NCI-H446 treated with DMSO at 0.1 percent for 48 hours (cell line): ENCODE measurements around the gene NDUFA6.
A peak's percentile ranks its signal among the peaks of the same experiment; 100 is the strongest.
"Not testable (repeated sequence)": the region's sequence is repeated elsewhere in the genome, so short reads cannot be mapped to it uniquely, and the experiment has no call there.

ENCODE experiments used
- DNase-seq: peaks from one replicate; lab custom pipeline; 2025; lab: John Stamatoyannopoulos, UW

The NDUFA6 gene

DNA sequence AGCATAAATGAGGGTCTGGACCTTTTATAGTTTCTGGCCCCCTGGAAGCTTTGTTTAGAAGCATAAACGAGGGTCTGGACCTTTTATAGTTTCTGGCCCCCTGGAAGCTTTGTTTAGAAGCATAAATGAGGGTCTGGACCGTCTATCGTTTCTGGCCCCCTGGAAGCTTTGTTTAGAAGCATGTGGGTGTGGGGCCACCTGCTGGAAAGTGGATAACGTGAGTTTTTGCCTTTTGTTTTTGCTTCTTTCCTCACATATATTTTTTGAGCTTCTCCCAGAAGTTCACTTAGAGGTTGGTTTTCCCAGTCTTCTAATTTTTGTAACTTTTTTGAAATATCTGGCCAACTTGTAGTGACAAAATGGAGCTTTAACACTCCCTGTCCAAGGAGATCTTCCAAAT lies 22.2 kb upstream of the NDUFA6 start:
- not testable (repeated sequence) for DNase-seq

DNA sequence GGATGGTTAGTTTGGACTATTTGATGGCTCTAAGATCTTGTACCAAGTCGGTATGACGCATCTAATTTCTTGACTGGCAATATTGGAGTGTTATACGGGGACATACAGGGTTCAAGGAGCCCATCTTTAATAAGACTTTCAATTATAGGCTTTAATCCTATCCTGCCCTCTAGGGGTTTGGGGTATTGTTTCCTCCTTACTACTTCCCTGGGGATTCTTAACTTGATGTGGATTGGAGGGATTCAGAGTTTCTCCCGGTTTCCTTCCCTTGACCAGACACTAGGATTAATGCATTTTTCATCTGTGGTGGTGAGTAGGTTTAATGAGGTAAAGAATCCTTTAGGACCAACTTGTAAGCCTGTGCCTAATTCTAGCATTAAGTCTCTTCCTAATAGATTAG lies 21.2 kb upstream of the NDUFA6 start:
- no peak for DNase-seq

DNA sequence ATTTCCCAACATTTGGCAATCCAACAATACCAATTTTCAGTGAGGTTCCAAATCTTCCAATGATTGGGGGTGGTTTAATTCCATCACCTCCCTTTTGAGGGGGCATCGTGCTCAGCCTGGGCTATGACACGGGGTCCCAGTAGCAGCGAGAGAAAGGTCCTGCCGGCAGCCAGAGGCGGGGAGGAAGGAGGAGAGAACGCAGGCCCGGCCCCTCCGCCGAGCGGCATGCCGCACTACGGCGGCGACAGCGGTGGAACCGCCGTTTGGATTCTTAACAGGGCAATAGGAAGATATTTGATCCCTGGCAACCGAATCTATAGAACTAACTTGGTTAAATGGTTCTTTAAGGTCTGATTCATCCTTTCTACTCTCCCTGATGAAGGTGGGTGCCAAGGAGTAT lies 18.3 kb upstream of the NDUFA6 start:
- DNase-seq = no peak

DNA sequence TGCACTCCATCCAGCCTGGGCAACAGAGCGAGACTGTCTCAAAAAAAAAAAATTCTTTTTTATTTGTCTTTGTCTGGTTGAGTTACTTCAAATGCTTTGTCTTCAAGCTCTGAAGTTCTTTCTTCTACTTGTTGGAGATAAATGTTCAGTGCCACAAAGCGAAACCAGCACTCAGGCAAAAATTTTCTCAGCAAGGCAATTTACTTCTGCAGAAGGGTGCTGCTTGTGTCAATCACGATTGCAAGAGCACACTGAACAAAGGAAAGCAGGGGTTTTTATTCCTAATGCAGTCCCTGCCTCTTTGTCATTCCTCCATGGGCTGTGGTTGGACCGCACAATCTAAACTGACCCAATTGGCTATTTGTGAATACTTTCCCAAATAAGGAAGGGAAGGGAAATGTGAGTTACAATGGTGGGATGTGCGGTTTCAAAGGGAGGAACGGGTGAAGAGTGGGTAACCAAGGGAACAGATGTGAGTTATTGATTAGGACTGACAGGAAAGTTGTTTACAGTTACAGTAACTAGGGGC lies 13.8 kb upstream of the NDUFA6 start:
- DNase-seq = not testable (repeated sequence)

DNA sequence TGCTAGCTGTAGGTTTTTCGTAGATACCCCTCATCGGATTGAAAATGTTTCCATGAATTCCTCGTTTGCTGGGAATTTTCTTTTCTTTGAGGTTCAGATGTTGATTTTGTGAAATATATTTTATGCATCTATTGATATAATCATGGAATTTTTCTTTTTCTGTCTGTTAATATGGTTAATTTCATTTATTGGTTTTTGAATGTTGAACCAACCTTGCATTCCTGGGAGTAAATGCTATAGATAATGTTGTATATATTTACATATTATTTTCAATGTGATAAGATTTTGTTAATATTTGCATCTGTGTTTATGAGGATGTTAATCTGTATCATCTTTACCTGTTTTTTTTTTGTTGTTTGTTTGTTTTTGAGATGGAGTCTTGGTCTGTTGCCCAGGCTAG lies 10.6 kb upstream of the NDUFA6 start:
- no peak for DNase-seq

DNA sequence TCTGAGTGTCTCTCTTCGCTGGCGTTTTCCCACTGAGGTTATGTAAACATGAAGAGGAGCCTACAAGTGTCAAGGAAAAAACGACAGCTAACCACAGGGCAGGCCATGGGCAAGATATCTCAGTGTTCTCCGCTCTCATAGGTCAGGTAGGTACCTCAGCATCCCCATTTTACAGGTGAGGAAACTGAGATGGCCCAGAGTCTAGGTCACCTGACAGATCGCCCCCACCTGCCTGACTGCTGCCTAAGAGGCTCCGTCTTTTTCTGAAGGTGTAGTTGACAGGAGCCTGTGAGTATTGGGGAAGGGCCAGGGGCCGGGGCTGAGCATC lies 847 bp upstream of the NDUFA6 start:
- DNase-seq = no peak

DNA sequence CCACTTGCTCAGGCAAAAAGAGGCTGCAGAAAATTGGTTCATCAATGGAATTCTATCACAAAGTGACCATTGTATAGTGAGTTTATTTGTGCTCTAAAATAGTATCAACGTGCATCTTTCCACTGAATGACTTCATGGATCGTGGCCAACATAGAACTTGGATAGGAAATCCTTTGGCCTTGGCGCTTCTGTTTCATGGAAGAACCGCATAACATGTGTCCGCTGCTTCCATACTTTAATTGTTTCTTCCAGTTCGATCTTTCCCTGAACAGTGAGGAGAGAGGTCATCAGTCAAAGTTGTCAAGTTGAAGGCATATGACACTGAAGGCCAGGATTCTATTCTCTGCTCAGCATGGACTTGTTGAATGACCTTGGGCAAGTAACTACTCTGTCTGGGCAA lies 4.5 kb downstream of the NDUFA6 start:
- DNase-seq = no peak

DNA sequence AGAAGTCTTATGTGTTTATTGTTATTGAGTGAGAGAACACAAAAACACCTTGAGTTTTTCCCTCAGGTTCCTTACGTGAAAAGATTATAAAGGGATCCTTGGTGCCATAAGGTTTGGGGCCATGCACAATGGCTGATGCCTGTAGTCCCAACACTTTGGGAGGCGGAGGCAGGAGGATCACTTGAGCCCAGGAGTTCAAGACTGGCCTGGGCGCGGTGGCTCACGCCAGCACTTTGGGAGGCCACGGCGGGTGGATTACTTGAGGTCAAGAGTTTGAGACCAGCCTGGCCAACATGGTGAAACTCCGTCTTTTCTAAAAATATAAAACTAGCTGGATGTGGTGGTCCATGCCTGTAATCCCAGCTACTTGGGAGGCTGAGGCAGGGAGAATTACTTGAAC lies 5.7 kb downstream of the NDUFA6 start:
- no peak for DNase-seq

DNA sequence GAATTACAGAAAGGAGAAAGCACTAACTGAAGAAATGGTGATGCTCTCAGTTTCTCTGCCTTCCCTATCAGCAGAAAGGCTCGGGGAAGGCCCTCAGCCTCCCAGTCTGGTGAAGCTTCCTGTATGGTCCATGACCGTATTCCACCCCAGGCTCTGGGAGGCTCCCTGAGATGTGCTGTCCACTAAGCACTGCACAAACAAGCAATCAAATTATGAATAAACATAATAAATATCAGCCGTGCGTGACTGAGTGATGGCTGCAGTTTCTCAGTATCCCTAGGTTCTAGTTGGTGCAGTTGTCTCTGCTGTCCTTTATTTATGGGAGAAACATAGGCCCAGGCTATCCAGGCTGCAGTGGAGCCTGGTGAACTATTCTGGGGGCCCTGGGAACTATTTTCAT lies 7.5 kb downstream of the NDUFA6 start:
- no peak for DNase-seq

DNA sequence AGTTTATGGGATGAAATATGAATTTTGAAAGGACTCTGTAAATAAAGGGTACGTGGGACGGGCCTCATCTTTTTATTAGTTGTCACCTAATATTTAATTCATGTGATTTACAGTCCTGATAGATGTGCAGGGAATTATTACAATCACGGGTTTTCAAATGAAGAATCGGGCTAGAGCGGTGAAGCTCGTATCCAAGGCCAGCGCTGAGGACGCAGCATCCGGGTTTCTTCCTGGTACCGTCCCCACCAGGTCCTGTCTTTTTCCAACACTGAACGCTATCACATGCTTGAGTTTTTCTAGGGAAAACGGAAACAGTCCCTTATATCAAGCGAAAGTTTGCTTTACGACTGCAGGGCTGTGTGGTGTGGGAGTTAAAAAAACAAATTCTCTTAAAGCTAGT lies 10.3 kb downstream of the NDUFA6 start:
- no peak for DNase-seq

DNA sequence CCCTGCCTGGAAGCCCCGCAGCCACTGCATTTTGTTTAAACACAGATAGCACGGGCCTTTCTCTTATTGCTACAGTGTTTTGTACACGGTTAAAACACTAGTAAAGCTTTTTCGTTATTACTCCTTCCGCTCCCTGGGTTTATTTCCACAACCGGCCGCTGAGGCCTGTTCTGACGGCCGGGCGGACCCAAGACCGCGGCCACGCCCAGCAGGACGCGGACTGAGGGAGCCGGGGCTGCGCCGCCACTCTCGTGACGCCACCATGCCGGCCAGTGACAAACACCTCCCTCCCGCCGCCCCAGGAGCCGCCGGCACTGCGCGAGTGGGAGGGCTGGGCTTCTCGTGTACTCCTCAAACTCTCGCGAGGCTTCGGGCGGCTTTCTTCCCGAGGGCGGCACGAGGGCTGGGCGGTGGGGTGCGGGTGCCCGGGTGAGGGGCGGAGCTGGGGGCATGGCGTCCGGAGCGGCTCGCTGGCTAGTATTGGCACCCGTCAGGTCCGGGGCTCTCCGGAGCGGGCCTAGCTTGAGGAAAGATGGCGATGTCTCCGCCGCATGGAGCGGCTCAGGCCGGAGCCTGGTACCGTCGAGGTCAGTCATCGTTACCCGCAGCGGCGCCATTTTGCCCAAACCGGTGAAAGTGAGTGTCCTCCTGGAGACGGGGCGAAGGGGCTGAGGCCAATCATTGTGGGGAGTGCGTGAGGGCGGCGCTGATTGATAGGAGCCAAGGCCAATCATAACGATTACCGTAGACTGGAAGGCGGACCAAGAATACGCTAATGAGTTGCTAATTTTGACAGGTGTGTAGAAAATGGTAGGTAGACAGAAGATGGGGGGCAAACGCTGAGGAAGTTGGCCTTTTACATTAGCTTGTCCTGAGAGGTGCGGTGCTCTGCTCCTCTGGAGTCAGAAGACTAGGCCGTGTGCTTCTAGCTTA lies 11.0 kb downstream of the NDUFA6 start, which contains the start of gene SMDT1:
Gene SMDT1, plus strand, starts transcription at position 382 of the 933 bp plus-strand sequence. Its CDS starts 69 bp downstream, at position 451.
- peak; percentile 94 for DNase-seq

DNA sequence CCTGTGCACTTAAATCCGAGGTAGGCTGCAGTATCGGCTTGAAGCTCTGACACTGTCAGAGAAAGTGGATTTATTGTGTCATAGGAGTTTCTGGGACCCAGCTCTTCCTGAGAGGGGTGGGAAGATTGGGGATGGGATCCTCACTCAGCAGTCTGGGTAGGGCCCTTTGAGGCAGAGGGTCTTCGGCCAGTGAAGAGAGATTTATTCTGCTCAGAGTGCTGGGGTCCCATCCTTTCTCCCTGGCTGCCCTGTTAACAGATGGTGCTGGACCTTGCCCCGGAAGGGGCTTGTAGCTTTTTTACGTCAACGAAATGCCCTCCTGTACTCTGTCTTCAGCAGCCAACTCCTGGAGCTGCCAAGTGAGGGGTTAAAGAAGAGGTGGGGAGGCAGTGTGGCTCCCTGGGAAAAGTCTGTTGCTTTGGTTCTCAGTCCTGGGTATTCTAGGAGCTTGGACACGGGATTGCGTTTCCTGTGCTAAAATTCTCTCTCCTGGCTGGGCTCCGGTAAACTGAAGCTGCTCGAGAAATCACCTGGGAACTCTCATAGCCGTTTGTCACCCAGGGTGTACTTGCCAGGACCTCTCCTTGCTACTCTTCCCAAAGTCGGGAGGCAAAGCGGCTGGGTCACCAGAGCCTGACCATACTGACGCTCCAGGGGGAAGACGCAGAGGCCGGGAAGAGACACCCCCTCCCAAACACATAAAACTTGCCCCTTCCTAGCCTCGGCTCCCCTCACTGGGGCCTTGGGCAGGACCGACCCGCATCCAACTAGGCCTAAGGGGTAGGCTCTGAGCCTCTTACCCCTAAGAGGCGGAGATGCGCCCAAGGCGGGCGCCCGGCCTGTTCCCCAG lies 11.9 kb downstream of the NDUFA6 start:
- no peak for DNase-seq

DNA sequence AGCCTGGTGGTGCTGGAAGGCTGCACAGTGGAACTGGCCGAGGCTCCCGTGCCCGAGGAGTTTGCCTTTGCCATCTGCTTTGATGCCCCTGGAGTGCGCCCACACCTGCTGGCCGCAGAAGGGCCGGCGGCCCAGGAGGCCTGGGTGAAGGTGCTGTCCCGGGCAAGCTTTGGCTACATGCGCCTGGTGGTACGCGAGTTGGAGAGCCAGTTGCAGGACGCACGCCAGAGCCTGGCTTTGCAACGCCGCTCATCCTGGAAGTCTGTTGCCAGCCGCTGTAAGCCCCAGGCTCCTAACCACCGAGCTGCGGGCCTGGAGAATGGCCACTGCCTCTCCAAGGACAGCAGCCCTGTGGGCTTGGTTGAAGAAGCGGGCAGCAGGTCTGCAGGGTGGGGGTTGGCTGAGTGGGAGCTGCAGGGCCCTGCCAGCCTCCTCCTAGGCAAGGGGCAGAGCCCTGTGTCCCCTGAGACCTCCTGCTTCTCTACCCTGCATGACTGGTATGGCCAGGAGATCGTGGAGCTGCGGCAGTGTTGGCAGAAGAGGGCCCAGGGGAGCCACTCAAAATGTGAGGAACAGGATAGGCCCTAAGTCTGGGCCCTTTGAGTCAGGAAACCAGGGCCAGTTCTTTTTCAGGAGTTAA lies 13.0 kb downstream of the NDUFA6 start:
- no peak for DNase-seq

DNA sequence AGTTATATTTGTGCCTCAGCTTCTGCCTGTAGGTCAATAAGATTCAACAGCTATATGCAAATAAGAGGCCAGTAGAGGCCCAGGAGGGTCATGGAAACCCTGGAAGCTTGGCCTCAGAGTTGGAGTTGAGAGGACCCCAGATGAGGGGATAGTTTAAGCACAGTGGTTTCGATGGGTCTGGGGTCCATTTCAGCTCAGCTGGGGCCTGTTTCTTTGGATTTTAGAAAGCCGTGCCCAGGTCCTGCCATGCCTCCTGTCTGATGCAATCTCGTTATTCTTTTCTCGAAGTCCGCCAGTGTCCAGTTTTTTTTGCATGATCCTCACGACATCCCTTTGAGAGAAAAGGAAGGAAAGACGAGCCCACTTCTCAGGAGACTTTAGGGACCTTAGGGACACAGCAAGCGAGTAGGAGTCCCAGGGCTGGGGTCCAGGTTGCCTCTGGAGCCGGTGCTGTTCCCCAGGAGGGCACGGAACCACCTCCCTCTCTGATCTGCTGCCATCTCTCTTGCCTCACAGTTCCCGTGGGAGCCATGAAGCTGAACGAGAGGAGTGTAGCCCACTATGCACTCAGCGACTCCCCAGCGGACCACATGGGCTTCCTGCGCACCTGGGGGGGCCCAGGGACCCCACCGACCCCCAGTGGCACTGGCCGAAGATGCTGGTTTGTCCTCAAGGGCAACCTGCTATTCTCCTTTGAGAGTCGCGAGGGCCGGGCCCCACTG lies 13.6 kb downstream of the NDUFA6 start:
- no peak for DNase-seq

DNA sequence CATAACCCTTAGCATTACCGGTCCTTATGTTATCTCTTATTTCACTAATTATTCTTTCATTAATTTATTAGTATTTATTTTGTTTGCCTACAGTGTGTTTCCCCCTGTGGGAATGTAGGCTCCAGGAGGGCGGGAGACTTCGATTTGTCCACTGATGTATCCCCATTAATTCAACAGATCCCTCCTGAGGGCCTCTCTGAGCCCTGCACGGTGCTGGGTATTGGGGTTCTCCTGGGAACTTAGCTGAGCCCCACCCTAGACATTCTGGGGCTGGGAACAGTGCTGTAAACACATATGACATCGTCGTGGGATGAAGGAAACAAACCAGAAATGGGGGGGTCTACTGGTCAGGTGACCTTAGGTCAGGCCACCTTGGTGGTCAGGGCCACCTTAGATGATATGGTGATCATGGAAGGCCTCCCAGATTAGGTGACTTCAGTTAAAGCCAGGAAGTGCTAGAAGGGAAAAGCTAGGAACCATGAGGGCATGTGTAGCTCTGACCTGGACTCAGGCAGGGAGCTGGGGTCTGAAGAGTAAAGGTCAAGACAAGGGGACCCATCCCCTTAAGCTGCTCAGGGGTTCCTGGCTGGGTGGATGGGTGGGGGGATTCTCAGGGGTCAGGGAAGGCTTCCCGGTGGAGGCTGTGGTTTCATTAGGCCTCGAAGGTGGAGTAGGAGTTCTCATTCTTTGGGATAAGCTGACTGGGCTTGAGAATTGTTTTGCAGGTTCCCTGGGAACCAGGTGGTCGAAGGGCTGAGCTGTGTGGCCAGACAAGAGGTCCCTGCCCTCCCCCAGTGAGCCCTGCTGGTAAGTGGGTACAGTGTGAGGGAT lies 15.5 kb downstream of the NDUFA6 start:
- no peak for DNase-seq

DNA sequence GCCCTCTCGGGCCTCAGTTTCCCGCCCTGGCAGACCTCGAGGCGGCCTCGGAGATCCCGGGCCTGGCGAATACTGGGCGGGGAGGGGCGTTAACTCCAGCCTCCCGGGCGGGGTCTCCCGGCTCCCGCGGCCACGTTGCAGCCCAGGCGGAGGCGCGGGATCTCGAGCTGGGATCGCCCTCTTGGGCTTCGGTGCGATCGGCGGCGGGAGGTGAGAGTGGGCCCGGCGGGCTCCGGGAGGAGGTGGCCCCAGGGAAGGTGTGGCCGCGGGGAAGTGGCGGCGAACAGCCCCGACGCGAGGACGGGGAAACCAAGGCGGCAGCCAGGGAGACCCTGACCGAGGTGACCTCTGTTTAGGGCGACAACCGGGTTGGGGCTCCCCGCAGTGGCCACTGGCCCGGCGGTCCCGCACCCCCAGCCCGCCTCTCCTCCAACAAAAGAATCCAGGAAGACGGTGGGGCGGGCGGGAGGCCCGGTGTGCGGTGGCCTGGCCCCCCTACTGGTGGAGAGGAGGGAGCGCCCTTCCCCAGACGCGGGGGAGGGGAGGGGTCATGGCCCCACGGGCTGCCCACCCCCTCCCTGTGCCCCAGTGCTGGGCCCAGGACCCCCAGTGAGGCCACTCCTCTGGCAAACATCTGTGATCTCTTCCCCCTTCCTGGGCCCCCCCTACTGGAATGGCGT lies 16.3 kb downstream of the NDUFA6 start, which contains the start of gene PHETA2:
Gene PHETA2, plus strand, starts transcription at position 117 of the 680 bp plus-strand sequence. CDS start 3,046 bp downstream, outside the sequence.
- no peak for DNase-seq

DNA sequence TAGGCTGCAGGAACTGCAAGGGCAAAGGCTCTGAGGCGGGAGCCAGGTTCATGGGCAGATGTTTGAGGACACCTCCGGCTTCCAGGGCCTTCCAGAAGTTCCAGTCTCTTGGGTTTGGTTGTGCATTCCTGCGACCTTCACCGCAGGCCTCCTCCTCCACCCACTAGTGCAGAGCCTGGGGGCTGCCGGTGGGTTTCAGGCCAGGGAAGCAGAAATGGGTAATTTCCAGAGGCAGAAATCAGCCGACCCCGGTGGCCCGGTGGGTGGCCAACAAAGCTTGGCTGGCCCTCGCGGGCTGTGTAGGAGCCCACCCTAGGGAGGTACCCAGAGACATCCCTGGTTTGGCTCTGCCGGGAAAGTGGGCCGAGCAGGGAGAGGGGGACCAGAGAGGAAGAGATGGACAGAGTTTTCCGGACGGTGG lies 16.9 kb downstream of the NDUFA6 start:
- DNase-seq = no peak

DNA sequence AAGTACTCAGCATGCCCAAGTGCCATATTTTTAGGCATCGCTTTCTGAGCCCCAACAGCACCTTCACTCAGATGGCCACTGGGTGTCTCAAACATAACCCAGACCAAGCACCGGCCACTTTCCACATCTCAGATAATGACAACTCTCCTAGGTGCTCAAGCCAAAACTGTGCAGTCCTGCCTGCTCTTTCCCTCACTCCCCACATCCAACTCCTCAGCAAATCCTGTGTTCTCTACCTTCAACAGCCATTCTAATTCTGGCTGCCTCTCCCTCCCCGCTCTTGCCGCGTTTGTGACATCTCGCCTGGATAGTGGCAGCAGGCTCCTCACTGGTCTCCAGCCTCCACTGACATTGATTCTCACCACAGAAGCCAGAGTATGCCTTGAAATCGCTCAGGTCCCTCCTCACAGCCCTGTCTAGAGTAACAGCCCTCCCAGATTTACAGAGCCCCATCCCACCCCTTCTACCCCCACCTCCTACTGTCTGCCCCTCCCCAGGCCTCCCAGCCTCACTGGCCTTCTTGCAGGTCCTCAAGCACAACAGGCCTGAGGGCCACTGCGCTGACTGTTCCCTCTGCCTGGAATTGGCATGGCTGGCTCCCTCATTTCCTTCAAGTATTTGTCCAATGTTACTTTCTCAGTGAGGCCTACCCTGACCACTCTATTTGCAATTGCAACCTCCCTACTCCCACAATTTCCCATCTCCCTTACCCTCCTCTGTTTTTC lies 17.8 kb downstream of the NDUFA6 start:
- DNase-seq = no peak

DNA sequence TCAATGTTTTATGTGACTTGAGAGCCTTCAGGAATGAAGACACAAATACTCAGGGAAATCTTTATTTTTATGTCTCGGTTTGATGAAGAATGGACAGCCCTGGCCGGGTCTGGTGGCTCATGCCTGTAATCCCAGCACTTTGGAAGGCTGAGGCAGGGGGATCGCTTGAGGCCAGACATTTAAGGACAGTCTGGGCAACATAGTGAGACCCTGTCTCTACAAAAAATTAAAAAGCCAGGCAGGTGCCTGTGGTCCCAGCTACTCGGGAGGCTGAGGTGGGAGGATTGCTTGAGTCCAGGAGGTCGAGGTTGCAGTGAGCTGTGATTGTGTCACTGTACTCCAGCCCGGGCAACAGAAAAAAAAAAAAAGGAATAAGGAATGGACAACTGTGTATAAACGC lies 19.1 kb downstream of the NDUFA6 start:
- not testable (repeated sequence) for DNase-seq
